Stimulated activated CD4-positive, alpha-beta T cell treated with anti-CD3 and anti-CD28 coated beads, Interleukin-12 subunit alpha, Interleukin-12 subunit beta, amount 100 ng/mL, for 4 hours (primary cell): Measurements from ENCODE around the gene GTPBP6.
"Not testable (repeated sequence)": the region's sequence is repeated elsewhere in the genome, so short reads cannot be mapped to it uniquely, and the experiment has no call there.

ENCODE experiments used
- DNase-seq: peaks from one replicate; pipeline ENCODE4 v3.0.0-alpha.2; 2020

The GTPBP6 gene

DNA sequence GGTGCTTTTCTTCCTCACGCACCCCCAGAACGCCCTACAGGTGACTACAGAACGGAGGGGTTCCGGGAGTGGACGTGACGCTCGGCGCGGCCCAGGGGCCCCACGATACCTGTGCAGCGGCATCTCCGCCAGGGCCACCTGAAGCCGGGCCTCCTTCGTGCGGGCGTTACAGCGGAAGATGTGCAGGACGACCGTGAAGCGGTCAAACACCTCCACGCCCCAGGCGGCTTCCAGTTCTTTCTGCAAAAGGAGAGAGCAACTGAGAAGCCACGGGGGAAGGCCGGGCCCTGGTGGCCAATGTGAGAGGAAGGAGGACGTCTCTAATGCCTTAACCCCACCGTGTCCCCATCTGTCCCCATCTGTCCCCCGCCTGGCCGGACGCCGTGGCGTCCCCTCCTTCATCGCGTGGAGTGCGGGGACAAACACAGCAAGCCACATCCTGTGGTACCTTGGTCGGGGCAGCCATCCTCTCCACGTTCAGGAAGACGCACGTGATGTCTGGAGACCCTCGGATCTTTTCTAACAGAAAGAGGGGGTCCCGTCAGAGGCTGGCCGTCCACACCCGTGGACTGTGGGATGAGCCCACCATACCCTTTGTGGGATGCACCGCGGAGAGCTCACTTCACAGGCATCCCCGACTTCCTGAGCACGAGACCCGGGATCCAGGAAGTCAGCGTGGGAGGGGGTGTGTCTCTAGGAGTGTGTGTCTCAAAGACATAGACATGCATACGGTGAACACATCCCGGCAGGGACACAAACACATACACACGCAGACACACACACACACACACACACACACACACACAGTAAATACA lies 3.6 kb downstream of the GTPBP6 start:
- no peak for DNase-seq

DNA sequence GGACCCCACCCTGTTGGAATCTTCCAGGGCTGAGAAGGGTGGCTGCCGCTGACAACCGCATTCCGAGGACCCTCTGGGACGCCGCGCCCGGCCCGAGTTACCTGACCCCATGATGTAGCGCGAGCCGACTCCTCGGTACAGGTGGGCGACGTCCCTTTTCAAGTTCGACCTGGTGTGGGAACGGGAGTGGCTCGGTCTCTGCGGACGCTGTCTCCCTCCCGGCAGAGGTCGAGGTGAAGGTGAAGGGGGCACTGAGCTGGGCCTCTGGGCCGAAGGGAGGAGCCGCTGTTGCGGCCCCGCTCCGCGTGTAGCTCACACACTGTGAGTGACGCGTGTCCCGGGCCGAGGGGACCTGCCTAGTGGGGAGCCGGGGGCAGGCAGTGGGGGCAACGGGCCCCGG lies 4.5 kb downstream of the GTPBP6 start:
- no peak for DNase-seq

DNA sequence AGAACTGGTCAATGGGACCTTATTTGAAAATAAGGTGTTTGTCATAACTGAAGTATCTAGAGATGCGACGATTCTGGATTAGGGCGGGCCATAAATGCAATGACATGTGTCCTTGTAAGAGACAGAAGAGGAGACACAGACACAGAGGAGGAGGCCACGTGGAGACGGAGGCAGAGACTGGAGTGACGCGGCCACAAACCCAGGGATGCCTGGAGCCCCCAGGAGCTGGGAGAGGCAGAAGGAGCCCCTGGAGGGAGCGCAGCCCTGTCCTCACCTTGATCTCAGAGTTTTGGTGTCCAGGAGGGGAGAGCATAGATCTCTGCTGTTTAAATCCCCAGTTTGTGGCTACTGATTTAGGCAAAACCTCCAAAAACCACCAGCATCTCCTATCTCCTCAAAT lies 5.0 kb downstream of the GTPBP6 start:
- DNase-seq: no peak

DNA sequence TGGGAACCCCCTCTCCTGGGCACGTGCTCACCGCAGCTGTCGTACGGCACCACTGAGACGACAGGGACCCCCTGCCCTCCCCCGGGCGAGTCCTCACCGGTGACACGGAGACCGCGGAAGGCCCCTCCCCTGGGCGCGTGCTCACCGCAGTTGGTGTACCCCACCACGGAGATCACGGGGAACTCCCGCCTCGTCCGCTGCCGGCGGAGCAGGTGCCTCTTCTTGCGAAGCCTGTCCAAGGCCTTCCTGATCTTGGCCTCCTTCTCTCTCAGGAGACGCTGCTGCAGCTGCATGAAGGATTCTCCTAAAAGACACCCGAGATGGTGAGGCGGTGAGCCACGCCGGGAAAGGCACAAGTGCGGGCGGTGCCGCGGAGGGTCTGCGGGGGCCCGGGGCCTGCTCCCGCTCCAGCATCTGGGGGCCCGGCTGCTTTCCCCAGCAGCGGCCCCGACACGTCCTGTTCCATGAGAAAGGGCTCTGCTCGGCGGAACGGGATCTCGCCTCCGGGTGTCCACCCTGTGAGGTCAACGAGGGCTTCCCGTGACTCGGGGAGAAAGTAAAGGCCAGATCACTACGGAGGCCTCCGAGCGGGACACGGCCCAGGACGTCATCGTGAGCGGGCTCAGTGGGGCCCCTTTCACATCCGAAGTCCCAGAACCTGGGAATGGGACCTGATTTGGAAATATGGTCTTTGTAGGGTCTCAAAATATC lies 5.8 kb downstream of the GTPBP6 start:
- DNase-seq: no peak

DNA sequence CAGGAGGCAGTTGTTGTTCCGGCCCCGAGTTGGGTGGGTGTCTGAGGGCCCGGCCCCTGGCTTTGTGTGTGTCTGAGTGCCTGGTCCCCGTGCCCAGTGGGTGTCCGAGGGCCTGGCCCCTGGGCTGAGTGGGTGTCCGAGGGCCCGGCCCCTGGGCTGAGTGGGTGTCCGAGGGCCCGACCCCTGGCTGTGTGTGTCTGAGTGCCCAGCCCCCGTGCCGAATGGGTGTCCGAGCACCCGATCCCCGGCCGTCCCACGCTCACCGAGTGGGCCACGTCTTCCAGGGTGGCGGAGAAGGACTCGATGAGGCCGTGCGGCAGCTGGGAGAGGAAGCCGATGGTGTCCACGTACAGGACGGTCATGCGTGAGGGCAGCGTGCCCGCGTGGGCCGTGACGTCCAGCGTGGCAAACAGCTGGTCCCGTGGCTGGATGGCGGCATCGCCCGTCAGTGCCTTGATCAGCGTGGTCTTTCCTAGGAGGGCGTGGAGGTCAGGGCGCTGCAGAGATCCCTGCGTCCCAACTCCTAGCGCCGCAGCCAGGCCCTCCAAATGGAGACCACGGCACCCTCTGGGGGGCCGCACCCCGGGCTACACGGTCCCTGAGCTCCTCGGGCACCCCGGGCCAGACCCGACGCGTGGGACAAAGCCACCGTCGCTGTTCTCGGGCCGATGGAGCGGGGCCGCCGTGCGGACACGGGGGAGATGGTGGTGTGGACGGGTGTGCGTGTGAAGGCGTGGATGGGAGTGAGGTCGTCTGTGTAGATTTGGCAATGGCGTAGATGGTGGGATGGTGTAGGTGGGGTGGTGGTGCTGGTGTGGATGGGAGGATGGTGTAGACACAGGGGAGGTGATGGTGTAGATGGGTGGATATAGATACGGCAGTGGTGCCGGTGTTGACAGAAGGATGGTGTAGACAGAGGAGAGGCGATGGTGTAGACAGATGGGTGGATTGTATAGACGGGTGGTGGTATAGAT lies 7.2 kb downstream of the GTPBP6 start:
- DNase-seq: no peak

DNA sequence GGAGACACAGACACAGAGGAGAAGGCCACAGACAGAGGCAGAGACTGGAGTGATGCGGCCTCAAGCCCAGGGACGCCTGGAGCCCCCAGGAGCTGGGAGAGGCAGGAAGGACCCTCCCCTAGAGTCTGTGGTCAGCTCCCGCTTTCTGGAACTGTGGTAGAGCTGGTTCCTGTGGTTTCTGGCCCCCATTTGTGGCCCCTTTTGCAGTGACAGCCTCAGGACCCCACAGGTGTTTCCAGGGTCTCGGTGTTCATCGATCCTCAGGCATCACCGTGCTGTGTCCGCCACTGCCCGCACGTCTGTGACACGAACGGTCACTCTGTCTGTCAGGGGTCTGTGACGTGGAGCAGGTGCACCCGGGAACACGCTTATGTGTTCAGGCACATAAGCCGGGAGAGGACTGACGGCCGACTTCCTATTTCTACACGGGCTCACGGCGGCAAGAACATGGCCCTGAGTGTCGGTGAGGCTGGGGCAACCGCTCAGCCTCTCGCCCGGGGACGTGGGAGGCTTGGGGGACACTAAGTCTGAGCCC lies 7.9 kb downstream of the GTPBP6 start:
- DNase-seq: no peak

DNA sequence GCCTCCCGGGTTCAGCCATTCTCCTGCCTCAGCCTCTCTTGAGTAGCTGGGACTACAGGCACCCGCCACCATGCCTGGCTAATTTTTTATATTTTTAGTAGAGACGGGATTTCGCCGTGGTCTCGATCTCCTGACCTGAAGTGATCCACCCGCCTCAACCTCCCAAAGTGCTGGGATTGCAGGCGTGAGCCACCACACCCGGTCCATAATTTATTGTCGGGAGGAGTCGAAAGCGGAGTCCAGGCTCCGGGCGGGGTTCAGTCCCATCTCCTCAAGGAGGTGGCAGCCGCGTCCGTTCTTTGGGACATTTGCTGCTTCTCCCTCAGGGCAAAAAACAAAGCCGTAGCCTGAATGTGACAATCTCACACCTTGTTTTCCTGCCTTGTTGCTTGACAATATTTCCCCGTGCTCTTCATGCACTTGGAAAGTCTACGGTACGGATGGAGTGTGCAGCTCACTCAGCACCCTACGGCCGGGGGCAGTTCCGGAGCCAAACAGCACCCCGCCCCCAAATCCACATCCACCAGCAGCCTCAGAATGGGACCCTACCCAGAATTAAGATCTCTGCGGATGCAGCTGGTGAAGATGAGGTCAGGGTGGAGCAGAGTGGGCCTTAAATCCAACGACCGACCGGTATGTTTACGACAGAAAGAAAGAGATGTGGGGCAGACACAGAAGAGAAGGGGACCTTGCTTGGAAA lies 9.6 kb downstream of the GTPBP6 start:
- DNase-seq: no peak

DNA sequence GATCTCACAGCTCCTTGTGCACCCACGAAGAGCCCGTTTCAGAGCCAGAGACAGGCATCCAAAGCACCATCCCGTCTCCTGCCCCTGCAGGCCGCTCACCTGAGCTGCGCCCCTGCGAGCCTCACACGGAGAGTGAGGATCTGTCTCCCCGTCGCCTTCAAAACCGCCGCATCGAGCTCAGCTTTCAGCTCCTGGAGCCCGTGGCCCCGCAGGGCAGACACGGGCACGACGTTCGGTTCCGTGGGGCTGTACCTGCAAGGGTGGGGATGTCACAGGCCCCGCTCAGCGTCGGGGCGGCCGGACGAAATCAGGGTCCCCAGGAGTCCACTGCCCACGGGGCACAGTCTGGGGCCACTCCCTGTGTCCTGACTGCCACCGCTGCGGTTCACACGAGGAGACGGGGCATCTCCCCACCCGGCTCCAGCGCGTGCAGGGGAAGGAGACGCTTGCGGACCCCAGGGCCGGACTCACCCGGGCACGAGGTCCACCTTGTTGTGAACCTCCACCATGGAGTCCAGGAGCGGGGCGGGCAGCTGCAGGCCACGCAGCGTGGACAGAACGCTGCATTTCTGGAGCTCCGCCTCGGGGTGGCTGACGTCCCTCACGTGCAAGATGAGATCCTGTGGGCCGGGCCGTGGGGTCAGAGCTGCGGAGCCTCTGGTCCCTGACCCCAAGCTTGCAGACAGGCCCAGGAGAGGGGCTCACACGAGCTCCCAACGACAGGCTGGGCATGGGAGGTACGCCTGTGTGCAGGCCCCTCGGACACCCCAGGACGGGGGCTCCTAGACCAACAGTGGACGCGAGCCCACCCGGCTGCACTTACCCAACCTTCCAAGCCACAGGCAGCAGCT lies 11.1 kb downstream of the GTPBP6 start:
- no peak for DNase-seq

DNA sequence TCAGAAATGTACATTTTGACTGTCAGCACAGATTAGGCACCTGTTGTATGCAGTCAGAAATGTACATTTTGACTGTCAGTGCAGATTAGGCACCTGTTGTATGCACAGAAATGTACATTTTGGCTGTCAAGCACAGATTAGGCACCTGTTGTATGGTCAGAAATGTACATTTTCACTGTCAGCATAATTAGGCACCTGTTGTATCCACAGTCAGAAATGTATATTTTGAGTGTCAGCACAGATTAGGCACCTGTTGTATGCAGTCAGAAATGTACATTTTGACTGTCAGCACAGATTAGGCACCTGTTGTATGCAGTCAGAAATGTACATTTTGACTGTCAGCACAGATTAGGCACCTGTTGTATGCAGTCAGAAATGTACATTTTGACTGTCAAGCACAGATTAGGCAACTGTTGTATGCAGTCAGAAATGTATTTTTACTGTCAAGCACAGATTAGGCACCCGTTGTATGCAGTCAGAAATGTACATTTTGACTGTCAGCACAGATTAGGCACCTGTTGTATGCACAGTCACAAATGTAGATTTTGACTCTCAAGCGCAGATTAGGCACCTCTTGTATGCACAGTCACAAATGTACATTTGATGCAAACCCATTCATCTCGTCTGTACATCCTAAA lies 11.9 kb downstream of the GTPBP6 start:
- not testable (repeated sequence) for DNase-seq

DNA sequence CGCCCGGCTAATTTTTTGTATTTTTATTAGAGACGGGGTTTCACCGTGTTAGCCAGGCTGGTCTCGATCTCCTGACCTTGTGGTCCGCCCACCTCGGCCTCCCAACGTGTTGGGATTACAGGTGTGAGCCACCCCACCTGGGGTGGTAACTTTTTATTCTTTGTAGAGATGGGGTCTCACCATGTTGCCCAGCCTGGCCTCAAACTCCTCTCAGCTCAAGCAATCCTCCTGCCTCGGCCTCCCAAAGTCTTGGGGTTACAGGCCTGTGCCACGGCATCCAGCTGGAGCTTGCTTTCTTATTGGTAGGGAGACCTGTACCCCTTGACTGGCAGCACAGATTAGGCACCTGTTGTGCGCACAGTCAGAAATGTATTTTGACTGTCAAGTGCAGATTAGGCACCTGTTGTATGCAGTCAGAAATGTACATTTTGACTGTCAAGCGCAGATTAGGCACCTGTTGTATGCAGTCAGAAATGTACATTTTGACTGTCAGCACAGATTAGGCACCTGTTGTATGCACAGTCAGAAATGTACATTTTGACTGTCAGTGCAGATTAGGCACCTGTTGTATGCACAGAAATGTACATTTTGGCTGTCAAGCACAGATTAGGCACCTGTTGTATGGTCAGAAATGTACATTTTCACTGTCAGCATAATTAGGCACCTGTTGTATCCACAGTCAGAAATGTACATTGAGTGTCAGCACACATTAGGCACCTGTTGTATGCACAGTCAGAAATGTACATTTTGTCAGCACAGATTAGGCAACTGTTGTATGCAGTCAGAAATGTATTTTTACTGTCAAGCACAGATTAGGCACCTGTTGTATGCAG lies 12.6 kb downstream of the GTPBP6 start:
- DNase-seq: not testable (repeated sequence)

DNA sequence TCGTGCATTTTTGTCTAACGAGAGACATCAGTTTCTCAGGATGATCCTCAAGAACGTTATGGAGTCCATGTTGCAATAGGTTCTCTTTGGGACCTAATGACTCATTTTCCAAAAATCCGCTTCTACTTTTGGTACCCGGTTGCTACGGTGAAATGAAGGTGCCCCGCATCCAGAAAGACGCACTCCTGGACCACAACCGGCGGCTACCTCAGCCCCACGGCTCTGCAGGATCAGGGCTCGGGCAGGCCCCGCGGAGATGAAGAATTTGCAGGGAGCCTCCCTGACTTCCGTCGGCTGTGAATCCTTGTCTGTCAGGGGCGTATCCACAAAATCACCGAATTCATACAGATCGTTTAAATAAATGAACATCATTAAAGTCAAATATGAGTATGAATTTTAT lies 15.6 kb downstream of the GTPBP6 start:
- no peak for DNase-seq

DNA sequence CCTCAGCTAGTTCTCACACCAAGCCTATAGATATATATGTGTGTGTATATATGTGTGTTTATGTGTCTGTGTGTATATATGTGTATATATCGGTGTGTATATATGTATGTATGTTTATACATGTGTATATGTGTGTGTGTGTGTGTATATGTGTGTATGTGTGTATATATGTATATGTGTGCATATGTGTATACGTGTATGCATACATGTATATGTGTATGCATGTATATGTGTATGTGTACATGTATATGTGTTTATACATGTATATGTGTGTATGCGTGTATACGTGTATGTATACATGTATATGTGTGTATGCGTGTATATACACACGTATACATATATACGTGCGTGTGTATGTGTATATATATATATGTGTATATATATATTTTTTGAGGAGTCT lies 18.3 kb downstream of the GTPBP6 start:
- DNase-seq: no peak

DNA sequence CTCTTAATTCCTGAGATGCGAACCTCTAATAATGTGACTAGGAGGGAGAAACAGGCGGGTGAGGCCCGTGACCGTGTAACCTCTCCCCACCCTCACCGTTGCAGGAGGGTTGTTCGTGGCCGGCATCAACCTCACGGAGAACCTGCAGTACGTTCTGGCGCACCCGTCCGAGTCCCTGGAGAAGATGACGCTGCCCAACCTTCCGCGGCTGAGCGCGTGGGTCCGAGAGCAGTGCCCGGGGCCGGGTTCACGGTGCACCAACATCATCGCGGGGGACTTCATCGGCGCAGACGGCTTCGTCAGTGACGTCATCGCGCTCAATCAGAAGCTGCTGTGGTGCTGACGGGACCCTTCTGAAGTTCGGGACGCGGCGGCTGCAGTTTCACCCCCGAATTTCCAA lies 19.6 kb downstream of the GTPBP6 start:
- DNase-seq: no peak

DNA sequence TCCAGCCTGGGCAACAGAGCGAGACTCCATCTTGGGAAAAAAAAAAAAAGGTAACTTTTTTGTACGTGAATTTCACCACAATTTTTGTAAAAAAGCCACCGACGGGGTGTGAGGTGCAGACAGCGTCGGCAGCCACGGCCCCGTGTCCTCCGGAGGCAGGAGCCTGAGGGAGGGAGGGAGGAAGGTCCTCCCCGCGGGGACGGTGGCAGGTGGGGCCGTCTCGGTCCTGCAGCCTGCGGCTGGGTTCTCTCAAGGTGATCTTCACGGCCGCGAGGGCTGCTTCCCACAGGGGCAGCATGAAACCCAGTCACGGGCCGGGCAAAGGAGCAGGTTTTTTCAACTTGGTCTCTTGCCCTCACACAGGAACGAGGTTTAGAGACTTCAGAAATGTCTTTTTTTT lies 23.5 kb downstream of the GTPBP6 start:
- DNase-seq: no peak

DNA sequence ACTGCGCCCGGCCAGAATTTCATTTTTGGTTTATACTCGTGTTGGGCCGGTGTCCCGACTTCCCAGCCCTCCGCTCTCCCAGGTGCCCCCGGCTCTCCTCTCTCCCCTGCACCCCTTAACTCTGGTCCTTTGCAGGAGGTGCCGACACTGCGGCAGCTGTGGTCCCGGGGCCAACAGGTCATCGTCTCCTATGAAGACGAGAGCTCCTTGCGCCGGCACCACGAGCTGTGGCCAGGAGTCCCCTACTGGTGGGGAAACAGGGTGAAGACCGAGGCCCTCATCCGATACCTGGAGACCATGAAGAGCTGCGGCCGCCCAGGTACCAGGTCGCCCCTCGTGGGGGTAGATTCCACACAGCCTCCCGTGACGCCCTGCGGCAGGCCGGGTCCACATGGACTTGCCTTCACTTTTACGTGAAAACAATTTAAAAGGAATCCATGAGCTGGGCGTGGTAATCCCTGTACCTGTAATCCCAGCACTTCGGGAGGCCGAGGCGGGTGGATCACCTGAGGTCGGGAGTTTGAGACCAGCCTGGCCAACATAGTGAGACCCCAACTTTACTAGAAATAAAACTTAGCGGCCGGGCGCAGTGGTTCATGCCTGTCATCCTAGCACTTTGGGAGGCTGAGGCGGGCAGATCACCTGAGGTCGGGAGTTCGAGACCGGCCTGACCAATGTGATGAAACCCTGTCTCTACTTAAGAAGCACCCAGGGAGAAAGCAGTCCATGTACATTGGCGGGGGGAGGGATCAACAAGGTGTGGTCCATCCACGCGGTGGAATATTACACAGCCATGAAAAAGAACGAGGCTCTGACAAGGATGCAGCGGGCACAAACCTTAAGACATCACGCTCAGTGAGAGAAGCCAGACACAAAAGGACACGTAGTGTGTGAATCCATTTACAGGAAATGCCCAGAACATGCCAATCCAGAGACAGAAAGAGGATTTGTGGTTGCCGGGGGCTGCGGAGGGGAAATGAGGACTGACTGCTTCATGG lies 25.4 kb downstream of the GTPBP6 start:
- no peak for DNase-seq

DNA sequence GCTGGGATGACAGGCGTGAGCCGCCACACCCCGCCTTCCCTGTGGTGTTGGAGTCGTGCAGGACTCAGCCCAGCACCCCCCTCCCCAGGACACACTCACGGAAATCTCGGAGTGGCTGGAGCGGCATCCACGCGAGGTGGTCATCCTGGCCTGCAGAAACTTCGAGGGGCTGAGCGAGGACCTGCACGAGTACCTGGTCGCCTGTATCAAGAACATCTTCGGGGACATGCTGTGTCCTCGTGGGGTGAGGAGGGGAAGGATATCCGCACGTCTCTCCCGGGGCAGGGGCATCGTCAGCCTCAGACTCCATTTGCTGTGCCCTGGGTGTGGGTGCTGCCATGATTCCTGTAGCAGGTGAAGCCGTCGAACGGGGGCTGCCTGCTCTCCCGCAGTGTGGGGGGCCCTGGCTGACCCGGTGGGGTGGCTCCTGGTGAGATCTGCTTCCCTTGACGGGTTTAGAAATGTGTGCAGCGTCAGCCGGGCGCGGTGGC lies 27.1 kb downstream of the GTPBP6 start:
- DNase-seq: no peak

DNA sequence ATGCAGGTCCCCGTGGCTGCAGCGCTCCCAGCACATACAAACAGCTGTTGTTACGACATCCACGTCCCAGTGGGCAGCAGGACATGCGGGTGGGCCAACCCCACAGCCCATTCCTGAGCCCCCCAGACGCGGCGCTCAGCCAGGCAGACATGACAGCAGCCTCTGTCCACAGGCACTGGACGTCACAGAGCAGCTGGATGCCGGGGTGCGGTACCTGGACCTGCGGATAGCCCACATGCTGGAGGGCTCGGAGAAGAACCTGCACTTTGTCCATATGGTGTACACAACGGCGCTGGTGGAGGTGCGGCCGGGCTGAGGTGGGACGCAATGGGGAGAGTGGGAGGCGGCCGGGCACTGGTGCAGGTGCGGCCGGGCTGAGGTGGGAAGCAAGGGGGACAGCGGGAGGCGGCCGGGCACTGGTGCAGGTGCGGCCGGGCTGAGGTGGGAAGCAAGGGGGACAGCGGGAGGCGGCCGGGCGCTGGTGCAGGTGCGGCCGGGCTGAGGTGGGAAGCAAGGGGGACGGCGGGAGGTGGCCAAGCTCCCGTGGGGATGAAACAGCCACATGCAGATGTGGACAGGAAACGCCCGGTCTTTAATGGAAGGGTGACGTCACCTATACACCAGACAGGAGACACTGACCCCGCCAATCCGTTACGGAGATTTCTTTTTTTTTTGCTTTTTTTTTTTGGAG lies 28.0 kb downstream of the GTPBP6 start:
- DNase-seq: no peak

DNA sequence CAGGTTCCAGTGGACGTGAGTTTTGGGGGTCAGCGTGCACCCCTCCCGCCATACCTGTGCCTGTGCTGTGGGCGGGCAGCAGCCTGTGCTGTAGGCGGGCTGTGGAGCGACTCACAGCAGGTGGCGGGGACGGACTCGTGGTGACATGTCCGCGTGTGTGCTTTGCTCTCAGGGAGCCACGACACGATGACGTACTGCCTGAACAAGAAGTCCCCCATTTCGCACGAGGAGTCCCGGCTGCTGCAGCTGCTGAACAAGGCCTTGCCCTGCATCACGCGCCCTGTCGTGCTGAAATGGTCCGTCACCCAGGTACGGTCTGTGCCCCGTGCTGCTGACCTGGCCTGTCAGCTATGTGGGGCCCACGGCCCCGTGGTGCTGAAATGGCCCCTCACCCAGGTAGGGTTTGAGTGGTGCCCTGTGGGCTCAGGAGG lies 30.0 kb downstream of the GTPBP6 start:
- no peak for DNase-seq
